Parathyroid adenoma (tissue), 2 donors: ENCODE results near the gene MEIOSIN.

ENCODE experiments used
- H2AFZ ChIP-seq: fragments of 300-600 bp; sonication (generic); one replicate; pipeline ENCODE4 v1.7.0; 2017; ENCODE audit warnings: antibody characterized with exemption, mild to moderate bottlenecking
- H3K27ac ChIP-seq: fragments of 300-600 bp; sonication (generic); one replicate; pipeline ENCODE4 v1.7.0; 2017
- H3K27me3 ChIP-seq: fragments of 300-600 bp; sonication (generic); one replicate; pipeline ENCODE4 v1.7.0; 2017; ENCODE audit warnings: low read length; ENCODE audit not compliant: control insufficient read depth, insufficient read depth
- H3K36me3 ChIP-seq: fragments of 300-600 bp; sonication (generic); one replicate; pipeline ENCODE4 v1.7.0; 2017; ENCODE audit warnings: low read length; ENCODE audit not compliant: control insufficient read depth, insufficient read depth
- H3K4me1 ChIP-seq: fragments of 300-600 bp; sonication (generic); one replicate; pipeline ENCODE4 v1.7.0; 2017; ENCODE audit warnings: control low read depth
- H3K4me2 ChIP-seq: fragments of 300-600 bp; sonication (generic); one replicate; pipeline ENCODE4 v1.7.0; 2017; ENCODE audit warnings: low read length
- H3K4me3 ChIP-seq: fragments of 300-600 bp; sonication (generic); one replicate; pipeline ENCODE4 v1.7.0; 2017; ENCODE audit warnings: low read depth, low read length
- H3K79me2 ChIP-seq: fragments of 300-600 bp; sonication (generic); one replicate; pipeline ENCODE4 v1.7.0; 2017; ENCODE audit warnings: control low read depth
- H3K9ac ChIP-seq: fragments of 300-600 bp; sonication (generic); one replicate; pipeline ENCODE4 v1.7.0; 2017; ENCODE audit warnings: mild to moderate bottlenecking
- H3K9me3 ChIP-seq: fragments of 300-600 bp; sonication (generic); one replicate; pipeline ENCODE4 v1.7.0; 2017; ENCODE audit warnings: low read length; ENCODE audit not compliant: control insufficient read depth
- CTCF ChIP-seq: fragments of 300-600 bp; sonication (generic); IDR thresholded peaks from one replicate; pipeline ENCODE4 v1.7.0; 2017; ENCODE audit warnings: antibody characterized with exemption, mild to moderate bottlenecking
- donor health status: primary hyperparathyroidism.

Gene MEIOSIN

GRCh38 chr19:45692187-45693105 lies 40.8 kb upstream of the MEIOSIN start, which contains the start of gene QPCTL:
Gene QPCTL (plus strand): TSS chr19:45692666. CDS start chr19:45692704, 38 bp downstream.
- Histone ChIP-seq H3K4me1 (no peaks in the 10 kb centered on the region), H3K4me3 (peak within 1 kb of the TSS; percentile 74), H3K36me3 (no peaks in the 10 kb centered on the region), H3K27ac (peak within 1 kb of the TSS; percentile 86), H3K27me3 (no peaks in the 10 kb centered on the region), H3K9ac (peak within 1 kb of the TSS; percentile 78), H3K79me2 (no peaks in the 10 kb centered on the region), H3K4me2 (peak within 1 kb of the TSS; percentile 79), H2AFZ (peak within 1 kb of the TSS; percentile 96), H3K9me3 (no peaks in the 10 kb centered on the region)
- no peak for TF ChIP-seq CTCF

- no peaks in the 10 kb centered on the region for H3K27me3 ChIP-seq
- H3K4me2 ChIP-seq, result peak overlapping the region; percentile 79
- peak overlapping the region; percentile 78 for H3K9ac ChIP-seq
- H3K4me3 ChIP-seq, result peak overlapping the region; percentile 74
- H3K79me2 ChIP-seq, result no peaks in the 10 kb centered on the region
- H2AFZ ChIP-seq, result peak overlapping the region; percentile 96
- H3K27ac ChIP-seq, result peak overlapping the region; percentile 86
- TF ChIP-seq CTCF, result peak; percentile 92
- H3K4me1 ChIP-seq, result no peaks in the 10 kb centered on the region
- no peaks in the 10 kb centered on the region for H3K36me3 ChIP-seq
- no peaks in the 10 kb centered on the region for H3K9me3 ChIP-seq
Observed at GRCh38 chr19:45693106-45693788, 40.0 kb upstream of the MEIOSIN start.

- H3K79me2 ChIP-seq, result no peaks in the 10 kb centered on the region
- no peak overlapping the region for H3K4me3 ChIP-seq
- no peak overlapping the region for H2AFZ ChIP-seq
- no peak overlapping the region for H3K4me2 ChIP-seq
- H3K9ac ChIP-seq, result no peak overlapping the region
- H3K4me1 ChIP-seq, result no peaks in the 10 kb centered on the region
- H3K36me3 ChIP-seq, result no peaks in the 10 kb centered on the region
- TF ChIP-seq CTCF, result no peak
- H3K27me3 ChIP-seq, result no peaks in the 10 kb centered on the region
- H3K27ac ChIP-seq, result no peak overlapping the region
- H3K9me3 ChIP-seq, result no peaks in the 10 kb centered on the region
Observed at GRCh38 chr19:45701676-45702075, 31.6 kb upstream of the MEIOSIN start.

GRCh38 chr19:45705115-45705514 lies 28.1 kb upstream of the MEIOSIN start:
- no peak overlapping the region for H3K27ac ChIP-seq
- no peak overlapping the region for H2AFZ ChIP-seq
- no peak overlapping the region for H3K4me3 ChIP-seq
- TF ChIP-seq CTCF, result no peak
- H3K27me3 ChIP-seq, result no peaks in the 10 kb centered on the region
- no peak overlapping the region for H3K9ac ChIP-seq
- no peak overlapping the region for H3K4me2 ChIP-seq
- H3K9me3 ChIP-seq, result no peaks in the 10 kb centered on the region
- no peaks in the 10 kb centered on the region for H3K36me3 ChIP-seq
- no peaks in the 10 kb centered on the region for H3K4me1 ChIP-seq
- no peaks in the 10 kb centered on the region for H3K79me2 ChIP-seq
